RWPE1 (cell line): ENCODE data around the gene ADCYAP1R1.

Experiments
- CTCF ChIA-PET: fragments of 350-600 bp; sonication (Branson Sonifier 250); formaldehyde crosslinking; extraction: SDS; loops from one replicate; lab custom pipeline; 2021; lab: Yijun Ruan, JAX
- POLR2A ChIA-PET: fragments of 400-600 bp; formaldehyde crosslinking; extraction: SDS; loops from one replicate; lab custom pipeline; 2020; ENCODE audit warnings: antibody characterized with exemption; ENCODE audit not compliant: low non-redundant PET; lab: Yijun Ruan, JAX
- DNase-seq: peaks from one replicate; pipeline ENCODE4 v3.0.0; 2012; ENCODE audit warnings: low spot score
- H3K27ac ChIP-seq: fragments of 450-650 bp; 2 replicates; pipeline ENCODE4 v1.5.1; 2017
- TF ChIP-seq, protein P1 (sequence below): fragments of 450-650 bp; conservative IDR thresholded peaks from 2 replicates; pipeline ENCODE4 v1.5.1; 2017; ENCODE audit warnings: low read depth, mild to moderate bottlenecking

The ADCYAP1R1 gene

GRCh38 chr7:31123726-31124125 is 71.6 kb downstream of the ADCYAP1R1 start:
- ChIA-PET POLR2A (interaction anchor here (1.5 kb wide), 1 partner anchor 140 kb away, joined by 3 read pairs; no protein-coding TSS in a partner anchor), CTCF (interaction anchor here (0.6 to 5.2 kb wide), 5 partner anchors 10 to 525 kb away, joined by 4 to 108 read pairs (median 7); no protein-coding TSS in a partner anchor)
- TF ChIP-seq, protein P1, sequence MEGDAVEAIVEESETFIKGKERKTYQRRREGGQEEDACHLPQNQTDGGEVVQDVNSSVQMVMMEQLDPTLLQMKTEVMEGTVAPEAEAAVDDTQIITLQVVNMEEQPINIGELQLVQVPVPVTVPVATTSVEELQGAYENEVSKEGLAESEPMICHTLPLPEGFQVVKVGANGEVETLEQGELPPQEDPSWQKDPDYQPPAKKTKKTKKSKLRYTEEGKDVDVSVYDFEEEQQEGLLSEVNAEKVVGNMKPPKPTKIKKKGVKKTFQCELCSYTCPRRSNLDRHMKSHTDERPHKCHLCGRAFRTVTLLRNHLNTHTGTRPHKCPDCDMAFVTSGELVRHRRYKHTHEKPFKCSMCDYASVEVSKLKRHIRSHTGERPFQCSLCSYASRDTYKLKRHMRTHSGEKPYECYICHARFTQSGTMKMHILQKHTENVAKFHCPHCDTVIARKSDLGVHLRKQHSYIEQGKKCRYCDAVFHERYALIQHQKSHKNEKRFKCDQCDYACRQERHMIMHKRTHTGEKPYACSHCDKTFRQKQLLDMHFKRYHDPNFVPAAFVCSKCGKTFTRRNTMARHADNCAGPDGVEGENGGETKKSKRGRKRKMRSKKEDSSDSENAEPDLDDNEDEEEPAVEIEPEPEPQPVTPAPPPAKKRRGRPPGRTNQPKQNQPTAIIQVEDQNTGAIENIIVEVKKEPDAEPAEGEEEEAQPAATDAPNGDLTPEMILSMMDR, result no peak
- no peak for DNase-seq
- no peak overlapping the region for H3K27ac ChIP-seq

- TF ChIP-seq, protein P1, result no peak
- no peak for DNase-seq
- no peak overlapping the region for H3K27ac ChIP-seq
- POLR2A ChIA-PET, result no interaction called here
- CTCF ChIA-PET, result interaction anchor here (0.5 to 5.2 kb wide), 5 partner anchors 9 to 338 kb away, joined by 3 to 25 read pairs (median 4); no protein-coding TSS in a partner anchor
These were observed 73.1 kb downstream of the ADCYAP1R1 start for GRCh38 chr7:31125171-31125570.

- H3K27ac ChIP-seq, result no peak overlapping the region
- no peak for DNase-seq
- ChIA-PET POLR2A (no interaction called here), CTCF (interaction anchor here (0.7 to 0.9 kb wide), 2 partner anchors 144 to 326 kb away, joined by 3 to 5 read pairs; no protein-coding TSS in a partner anchor)
- TF ChIP-seq, protein P1, result no peak
These were observed 74.9 kb downstream of the ADCYAP1R1 start for GRCh38 chr7:31126976-31127375.

DNA sequence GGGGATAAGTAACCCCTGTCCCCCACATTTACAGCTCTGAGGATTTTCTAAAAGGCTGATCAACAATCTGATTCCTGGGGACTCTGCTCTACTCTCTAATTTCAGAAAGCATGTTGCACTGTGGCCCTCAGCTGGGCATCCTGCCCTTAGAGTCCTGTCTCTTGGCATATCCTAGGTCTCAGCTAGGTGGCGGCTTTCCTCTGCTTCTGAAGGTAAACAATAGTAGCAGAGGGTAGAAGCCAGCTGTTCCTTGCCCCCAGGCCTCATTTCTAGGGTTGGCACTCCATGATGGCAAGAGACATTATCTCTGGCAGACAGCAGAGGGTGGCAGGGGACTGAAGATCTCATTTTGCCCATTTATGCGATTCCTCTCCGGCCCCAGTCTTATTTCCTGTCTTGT is 77.0 kb downstream of the ADCYAP1R1 start:
- DNase-seq, result no peak
- H3K27ac ChIP-seq, result no peak overlapping the region
- POLR2A ChIA-PET, result no interaction called here
- TF ChIP-seq, protein P1, result no peak
- CTCF ChIA-PET, result interaction anchor here (0.7 kb wide), 1 partner anchor 146 kb away, joined by 3 read pairs; no protein-coding TSS in a partner anchor

GRCh38 chr7:31133497-31133896 is 81.4 kb downstream of the ADCYAP1R1 start:
- ChIA-PET CTCF (interaction anchor here (0.7 to 2.2 kb wide), 4 partner anchors 10 to 150 kb away, joined by 3 to 25 read pairs (median 3); no protein-coding TSS in a partner anchor), POLR2A (no interaction called here)
- no peak for DNase-seq
- TF ChIP-seq, protein P1, result no peak
- no peak overlapping the region for H3K27ac ChIP-seq

DNA sequence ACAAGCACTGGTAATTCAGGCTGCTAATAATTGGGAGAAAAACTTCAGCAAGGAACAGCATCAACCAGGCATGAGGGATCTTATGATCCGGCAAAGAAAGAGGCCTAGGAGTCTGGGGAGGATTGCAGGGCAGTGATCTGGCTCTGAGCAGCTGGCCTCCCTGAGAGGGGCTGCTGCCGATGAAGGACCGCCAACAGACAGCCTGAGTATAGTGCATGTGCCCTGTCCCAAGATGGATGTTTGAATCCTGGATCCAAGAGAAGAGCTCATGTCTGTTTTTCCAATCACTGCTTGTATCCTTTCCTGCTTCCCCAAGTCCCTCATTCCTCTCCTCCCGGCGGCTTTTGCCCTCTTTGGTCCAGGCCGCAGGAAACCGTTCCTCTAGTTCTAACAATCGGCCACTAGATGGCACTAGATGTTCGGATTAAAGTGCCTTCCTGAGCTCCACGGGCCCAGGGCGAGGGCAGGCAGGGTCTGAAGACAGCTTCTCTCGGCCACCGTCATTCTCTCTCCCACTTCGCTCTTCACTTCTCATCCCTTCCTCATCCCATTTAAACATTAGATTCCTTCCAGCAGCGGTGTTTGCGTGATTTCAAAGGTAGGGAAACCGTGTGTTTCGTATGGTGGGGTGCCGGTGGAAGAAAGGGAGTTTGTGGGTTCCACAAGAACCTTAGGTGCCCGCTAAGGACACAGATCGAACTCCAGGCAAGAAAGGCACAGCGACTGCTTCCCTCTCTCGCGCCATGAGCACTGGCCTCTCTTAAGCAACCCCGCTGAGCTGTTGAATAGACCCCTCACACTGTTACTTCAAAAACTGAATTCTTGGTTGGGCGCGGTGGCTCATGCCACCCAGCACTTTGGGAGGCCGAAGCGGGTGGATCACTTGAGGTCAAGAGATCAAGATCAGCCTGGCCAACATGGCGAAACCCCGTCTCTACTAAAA is 82.4 kb downstream of the ADCYAP1R1 start:
- DNase-seq, result peak; percentile 77
- CTCF ChIA-PET, result interaction anchor here (0.5 to 2.2 kb wide), 29 partner anchors 8 to 1849 kb away, joined by 3 to 25 read pairs (median 3); partner anchors contain the start of genes GHRHR and PPP1R17
- POLR2A ChIA-PET, result no interaction called here
- no peak overlapping the region for H3K27ac ChIP-seq
- TF ChIP-seq, protein P1, result peak; percentile 79
